Measurements from ENCODE around the gene ARFIP1. TPM values are rescaled to one million over a fixed set of nuclear protein-coding genes. Genes with fewer than 3 reads are reported as not detected.

Gene ARFIP1
- total and polyA plus RNA-seq, 9 of the 15 experiments (the other 6 are each of a cell fraction or from before 2014, with no cell fraction given), result 14.1 to 25.1 (median 20.9) TPM

DNA sequence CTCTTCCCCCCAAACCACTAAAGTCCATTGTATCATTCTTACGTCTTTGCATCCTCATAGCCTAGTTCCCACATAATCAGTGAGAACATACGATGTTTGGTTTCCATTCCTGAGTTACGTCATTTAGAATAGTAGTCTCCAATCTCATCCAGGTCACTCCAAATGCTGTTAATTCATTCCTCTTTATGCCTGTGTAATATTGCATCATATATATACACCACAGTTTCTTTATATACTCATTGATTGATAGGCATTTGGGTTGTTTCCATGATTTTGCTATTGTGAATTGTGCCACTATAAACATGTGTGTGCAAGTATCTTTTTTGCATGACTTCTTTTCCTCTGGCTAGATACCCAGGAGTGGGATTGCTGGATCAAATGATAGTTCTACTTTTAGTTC lies 57.2 kb downstream of the ARFIP1 start:
- no TSS peak for BruUV-seq (replicated peaks)
- Histone ChIP-seq H2AFZ (ENCODE audit: low read depth, low read length) (no peak overlapping the region), H3K36me3 (ENCODE audit: control insufficient read depth, insufficient read depth, low read length) (no peaks in the 10 kb centered on the region), H3K9ac (ENCODE audit: insufficient read depth in 1 of 2, low read depth in 2 of 2, low read length in 2 of 2) (no peak overlapping the region), H3K27ac (ENCODE audit: extremely low read depth, low read depth, low read length) (no peak overlapping the region), H3K4me1 (replicated peaks in 1 of 2; ENCODE audit: control insufficient read depth in 2 of 2, insufficient read depth in 2 of 2, low read length in 2 of 2) (no peaks in the 10 kb centered on the region), H3K9me3 (replicated peaks; ENCODE audit: control insufficient read depth, insufficient read depth, low read depth, low read length) (no peaks in the 10 kb centered on the region), H3K4me2 (ENCODE audit: insufficient read depth, low read length) (no peak overlapping the region), H3K9me1 (ENCODE audit: control insufficient read depth, insufficient read depth, low read length) (no peaks in the 10 kb centered on the region), H3K79me2 (ENCODE audit: control insufficient read depth, insufficient read depth, low read length) (no peaks in the 10 kb centered on the region), H3K4me3 (no peak overlapping the region), H3K27me3 (ENCODE audit: control insufficient read depth in 2 of 2, insufficient read depth in 2 of 2, low read length in 2 of 2) (no peaks in the 10 kb centered on the region), H4K20me1 (replicated peaks; ENCODE audit: control insufficient read depth, insufficient read depth, low read length) (no peaks in the 10 kb centered on the region)
- no peak for ATAC-seq
- FAIRE-seq, result no peak
- intact Hi-C loops (cut with micrococcal nuclease) (no loop called here), in situ Hi-C loops (cut with MboI) (loop anchor here (25.0 kb wide), 1 partner anchor 475 kb away; no protein-coding TSS in a partner anchor)
- ChIA-PET CTCF (ENCODE audit: low intra/inter-chr PET ratio) (no interaction called here), POLR2A (no interaction called here)
- DNase-seq (ENCODE audit: extremely low read depth in 1 of 4, low spot score in 3 of 4), result no peak
- 63% methylated on average over 3 of the region's 3 CpGs for WGBS (ENCODE audit: insufficient coverage, low coverage, missing lambda C conversion rate)
- no peak for TF ChIP-seq CEBPG (CRISPR knock-in tag; IDR thresholded peaks at IDR 0.05)
- TF ChIP-seq CEBPG (tag; conservative IDR thresholded peaks at IDR 0.05 in 1 of 2, IDR thresholded peaks at IDR 0.05 in 1 of 2), result peak; percentile 52 to 77
- TF ChIP-seq, protein P1, sequence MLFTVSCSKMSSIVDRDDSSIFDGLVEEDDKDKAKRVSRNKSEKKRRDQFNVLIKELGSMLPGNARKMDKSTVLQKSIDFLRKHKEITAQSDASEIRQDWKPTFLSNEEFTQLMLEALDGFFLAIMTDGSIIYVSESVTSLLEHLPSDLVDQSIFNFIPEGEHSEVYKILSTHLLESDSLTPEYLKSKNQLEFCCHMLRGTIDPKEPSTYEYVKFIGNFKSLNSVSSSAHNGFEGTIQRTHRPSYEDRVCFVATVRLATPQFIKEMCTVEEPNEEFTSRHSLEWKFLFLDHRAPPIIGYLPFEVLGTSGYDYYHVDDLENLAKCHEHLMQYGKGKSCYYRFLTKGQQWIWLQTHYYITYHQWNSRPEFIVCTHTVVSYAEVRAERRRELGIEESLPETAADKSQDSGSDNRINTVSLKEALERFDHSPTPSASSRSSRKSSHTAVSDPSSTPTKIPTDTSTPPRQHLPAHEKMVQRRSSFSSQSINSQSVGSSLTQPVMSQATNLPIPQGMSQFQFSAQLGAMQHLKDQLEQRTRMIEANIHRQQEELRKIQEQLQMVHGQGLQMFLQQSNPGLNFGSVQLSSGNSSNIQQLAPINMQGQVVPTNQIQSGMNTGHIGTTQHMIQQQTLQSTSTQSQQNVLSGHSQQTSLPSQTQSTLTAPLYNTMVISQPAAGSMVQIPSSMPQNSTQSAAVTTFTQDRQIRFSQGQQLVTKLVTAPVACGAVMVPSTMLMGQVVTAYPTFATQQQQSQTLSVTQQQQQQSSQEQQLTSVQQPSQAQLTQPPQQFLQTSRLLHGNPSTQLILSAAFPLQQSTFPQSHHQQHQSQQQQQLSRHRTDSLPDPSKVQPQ (CRISPR knock-in tag; IDR thresholded peaks at IDR 0.05; ENCODE audit: borderline replicate concordance), result no peak
- TF ChIP-seq SMAD3 (CRISPR knock-in tag; conservative IDR thresholded peaks at IDR 0.05), result no peak
- no peak for TF ChIP-seq MYBL2 (IDR thresholded peaks at IDR 0.05; ENCODE audit: low read depth)
- no peak for TF ChIP-seq MYBL2 (CRISPR knock-in tag; IDR thresholded peaks at IDR 0.05; ENCODE audit: borderline replicate concordance)
- TF ChIP-seq AFF1 (IDR thresholded peaks at IDR 0.05; ENCODE audit: low read depth in 1 of 2, partially characterized antibody in 2 of 2), result no peak
- TF ChIP-seq ATF3 (IDR thresholded peaks at IDR 0.05), result peak; percentile 15; the same call in 1 of the 2 replicates
- no peak for TF ChIP-seq ATF3 (CRISPR knock-in tag; conservative IDR thresholded peaks at IDR 0.05)
- no peak for TF ChIP-seq CREM (IDR thresholded peaks at IDR 0.05; ENCODE audit: low read depth)
- TF ChIP-seq, protein P2, sequence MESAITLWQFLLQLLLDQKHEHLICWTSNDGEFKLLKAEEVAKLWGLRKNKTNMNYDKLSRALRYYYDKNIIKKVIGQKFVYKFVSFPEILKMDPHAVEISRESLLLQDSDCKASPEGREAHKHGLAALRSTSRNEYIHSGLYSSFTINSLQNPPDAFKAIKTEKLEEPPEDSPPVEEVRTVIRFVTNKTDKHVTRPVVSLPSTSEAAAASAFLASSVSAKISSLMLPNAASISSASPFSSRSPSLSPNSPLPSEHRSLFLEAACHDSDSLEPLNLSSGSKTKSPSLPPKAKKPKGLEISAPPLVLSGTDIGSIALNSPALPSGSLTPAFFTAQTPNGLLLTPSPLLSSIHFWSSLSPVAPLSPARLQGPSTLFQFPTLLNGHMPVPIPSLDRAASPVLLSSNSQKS (CRISPR knock-in tag; IDR thresholded peaks at IDR 0.05), result no peak
- TF ChIP-seq CEBPB (tag; IDR thresholded peaks at IDR 0.05), result peak; percentile 31; the same call in 1 of the 2 replicates
